Measurements from ENCODE around the gene PTK7. TPM values are rescaled to one million over a fixed set of nuclear protein-coding genes. Genes with fewer than 3 reads are reported as not detected.
A peak's percentile ranks its signal among the peaks of the same experiment; 100 is the strongest.

PTK7 gene
- total and polyA plus RNA-seq, 4 donors: 37.4 to 173 (median 84.2) TPM

- ATAC-seq (ENCODE audit: insufficient read depth, low FRiP score): no peak
- no peak overlapping the region for H3K9ac ChIP-seq (ENCODE audit: insufficient read depth in 1 of 2, low read length in 2 of 2)
- H3K27ac ChIP-seq (ENCODE audit: low read depth in 1 of 2, low read length in 1 of 2): no peak overlapping the region
- H3K27me3 ChIP-seq (ENCODE audit: control insufficient read depth in 3 of 3, insufficient read depth in 3 of 3, low read length in 2 of 3): no peaks in the 10 kb centered on the region
- no peak for TF ChIP-seq CTCF (IDR thresholded peaks at IDR 0.05; ENCODE audit: control extremely low read depth, extremely low read depth)
- H3K4me1 ChIP-seq (ENCODE audit: control insufficient read depth in 5 of 5, insufficient read depth in 5 of 5, low read length in 5 of 5): peaks cover 0 to 15% (median 4%) of the 10 kb centered on the region in 5 donors
- no peaks in the 10 kb centered on the region for H3K9me3 ChIP-seq (ENCODE audit: control insufficient read depth in 4 of 4, insufficient read depth in 3 of 4, low read length in 3 of 4)
- WGBS, 2 donors: 83 to 96% methylated on average over 6 to 7 of the region's 7 CpGs
- H3K4me3 ChIP-seq: no peak overlapping the region
- no peak for DNase-seq
- H3K36me3 ChIP-seq (ENCODE audit: control insufficient read depth in 4 of 4, insufficient read depth in 4 of 4, low read length in 4 of 4): peaks cover 20 to 37% (median 31%) of the 10 kb centered on the region in 4 donors
These were observed 103.9 kb downstream of the PTK7 start for GRCh38 chr6:43180058-43180457.

GRCh38 chr6:43180985-43181384, 104.9 kb downstream of the PTK7 start:
- no peak overlapping the region for H3K9ac ChIP-seq (ENCODE audit: insufficient read depth in 1 of 2, low read length in 2 of 2)
- WGBS, 2 donors: 76 to 80% methylated on average over 5 of the region's 5 CpGs

GRCh38 chr6:43181621-43181941, 105.5 kb downstream of the PTK7 start:
- peak overlapping the region; percentile 63 for H3K4me3 ChIP-seq
- 48 to 50% methylated on average over 9 of the region's 9 CpGs for WGBS, 2 donors
- DNase-seq (no peak), ATAC-seq (ENCODE audit: insufficient read depth, low FRiP score) (no peak)
- H3K4me1 ChIP-seq (ENCODE audit: control insufficient read depth in 5 of 5, insufficient read depth in 5 of 5, low read length in 5 of 5): peaks cover 0 to 14% (median 4%) of the 10 kb centered on the region in 5 donors
- no peaks in the 10 kb centered on the region for H3K9me3 ChIP-seq (ENCODE audit: control insufficient read depth in 4 of 4, insufficient read depth in 3 of 4, low read length in 3 of 4)
- peak overlapping the region in 1 of 2 donors; percentile 43 for H3K9ac ChIP-seq (ENCODE audit: insufficient read depth in 1 of 2, low read length in 2 of 2)
- no peak for TF ChIP-seq CTCF (IDR thresholded peaks at IDR 0.05; ENCODE audit: control extremely low read depth, extremely low read depth)
- H3K27ac ChIP-seq (ENCODE audit: low read depth in 1 of 2, low read length in 1 of 2): peak overlapping the region; percentile 47 to 69
- H3K27me3 ChIP-seq (ENCODE audit: control insufficient read depth in 3 of 3, insufficient read depth in 3 of 3, low read length in 2 of 3): no peaks in the 10 kb centered on the region
- peaks cover 17 to 32% (median 26%) of the 10 kb centered on the region in 4 donors for H3K36me3 ChIP-seq (ENCODE audit: control insufficient read depth in 4 of 4, insufficient read depth in 4 of 4, low read length in 4 of 4)

More at GRCh38 chr6:43180985-43181384, 104.9 kb downstream of the PTK7 start:
- ATAC-seq (ENCODE audit: insufficient read depth, low FRiP score) (no peak), DNase-seq (no peak)
- no peaks in the 10 kb centered on the region for H3K27me3 ChIP-seq (ENCODE audit: control insufficient read depth in 3 of 3, insufficient read depth in 3 of 3, low read length in 2 of 3)
- H3K36me3 ChIP-seq (ENCODE audit: control insufficient read depth in 4 of 4, insufficient read depth in 4 of 4, low read length in 4 of 4): peaks cover 22 to 33% (median 27%) of the 10 kb centered on the region in 4 donors
- peak overlapping the region in 1 of 2 donors; percentile 15 for H3K27ac ChIP-seq (ENCODE audit: low read depth in 1 of 2, low read length in 1 of 2)
- peaks cover 0 to 14% (median 4%) of the 10 kb centered on the region in 5 donors for H3K4me1 ChIP-seq (ENCODE audit: control insufficient read depth in 5 of 5, insufficient read depth in 5 of 5, low read length in 5 of 5)
- no peak overlapping the region for H3K4me3 ChIP-seq
- no peak for TF ChIP-seq CTCF (IDR thresholded peaks at IDR 0.05; ENCODE audit: control extremely low read depth, extremely low read depth)
- H3K9me3 ChIP-seq (ENCODE audit: control insufficient read depth in 4 of 4, insufficient read depth in 3 of 4, low read length in 3 of 4): no peaks in the 10 kb centered on the region

Data from lung (tissue), 12 donors.